SU-DHL-6 (cell line): ENCODE results near the gene UCP1.

ENCODE experiments used
- EZH2phosphoT487 ChIP-seq: fragments of 200-600 bp; sonication (generic), shearing (Covaris generic); conservative IDR thresholded peaks from 2 replicates; pipeline ENCODE4 v1.6.1; 2018; ENCODE audit warnings: mild to moderate bottlenecking, antibody characterized with exemption, low read length, moderate library complexity, mixed read lengths
- TF ChIP-seq, protein P1 (sequence below): fragments of 200-600 bp; sonication (generic); IDR thresholded peaks from one replicate; pipeline ENCODE4 v1.5.1; 2017; ENCODE audit warnings: antibody characterized with exemption, mild to moderate bottlenecking, low read length, moderate library complexity; ENCODE audit not compliant: insufficient read depth, poor library complexity, severe bottlenecking

DNA sequence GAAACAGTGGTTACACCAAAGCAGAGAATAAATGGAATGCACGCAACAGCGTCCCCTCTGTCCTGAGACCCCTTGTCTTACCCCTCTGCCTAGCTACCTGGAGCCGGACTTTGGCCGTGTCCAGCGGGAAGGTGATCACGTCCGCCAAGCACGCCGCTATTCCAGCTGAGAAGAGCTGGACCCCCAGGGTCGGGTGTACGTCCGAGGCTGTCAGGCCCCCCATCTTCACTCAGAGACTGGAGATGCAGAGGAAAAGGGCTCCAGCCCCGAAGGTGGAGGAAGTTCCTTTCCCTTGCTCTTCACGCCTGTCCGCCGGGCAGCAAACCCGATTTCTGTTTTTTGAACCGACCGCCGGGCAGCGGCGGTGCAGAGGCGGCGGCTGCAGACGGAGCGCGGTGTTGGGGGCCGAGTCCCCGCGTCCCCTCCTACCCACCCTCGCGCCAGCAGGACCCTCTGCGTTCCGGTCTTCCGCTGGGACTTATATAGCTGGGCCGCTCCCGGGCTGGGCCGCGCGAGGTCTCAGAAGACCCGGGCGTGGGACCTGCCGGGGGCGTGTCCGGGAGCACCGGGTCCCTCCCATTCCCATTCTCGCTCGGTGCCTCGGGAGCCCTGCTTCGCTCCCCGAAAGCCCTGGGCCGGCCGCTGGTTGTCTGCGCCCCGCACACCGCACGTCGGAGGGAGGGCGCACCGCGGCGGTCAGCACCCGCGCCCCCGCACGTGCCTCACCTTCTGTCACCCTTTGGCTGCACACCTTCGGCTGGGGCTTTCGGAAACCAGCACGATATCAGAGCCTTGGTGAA, at the start of gene UCP1:
- TF ChIP-seq, protein P1, sequence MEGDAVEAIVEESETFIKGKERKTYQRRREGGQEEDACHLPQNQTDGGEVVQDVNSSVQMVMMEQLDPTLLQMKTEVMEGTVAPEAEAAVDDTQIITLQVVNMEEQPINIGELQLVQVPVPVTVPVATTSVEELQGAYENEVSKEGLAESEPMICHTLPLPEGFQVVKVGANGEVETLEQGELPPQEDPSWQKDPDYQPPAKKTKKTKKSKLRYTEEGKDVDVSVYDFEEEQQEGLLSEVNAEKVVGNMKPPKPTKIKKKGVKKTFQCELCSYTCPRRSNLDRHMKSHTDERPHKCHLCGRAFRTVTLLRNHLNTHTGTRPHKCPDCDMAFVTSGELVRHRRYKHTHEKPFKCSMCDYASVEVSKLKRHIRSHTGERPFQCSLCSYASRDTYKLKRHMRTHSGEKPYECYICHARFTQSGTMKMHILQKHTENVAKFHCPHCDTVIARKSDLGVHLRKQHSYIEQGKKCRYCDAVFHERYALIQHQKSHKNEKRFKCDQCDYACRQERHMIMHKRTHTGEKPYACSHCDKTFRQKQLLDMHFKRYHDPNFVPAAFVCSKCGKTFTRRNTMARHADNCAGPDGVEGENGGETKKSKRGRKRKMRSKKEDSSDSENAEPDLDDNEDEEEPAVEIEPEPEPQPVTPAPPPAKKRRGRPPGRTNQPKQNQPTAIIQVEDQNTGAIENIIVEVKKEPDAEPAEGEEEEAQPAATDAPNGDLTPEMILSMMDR: no peak
- TF ChIP-seq EZH2phosphoT487: no peak
